ENCODE measurements around the gene SC5D. TPM values are rescaled to one million over a fixed set of nuclear protein-coding genes. Genes with fewer than 3 reads are reported as not detected.

Gene SC5D
- 68.2 TPM for total RNA-seq

GRCh38 chr11:121292495-121293287, at the start of gene SC5D:
TSS of gene SC5D (plus strand) at chr11:121292771. CDS start at chr11:121303376, 10,605 bp downstream.
- DNase-seq (ENCODE audit: low spot score) = peak; percentile 96

- DNase-seq (ENCODE audit: low spot score) = no peak
Measured at GRCh38 chr11:121244884-121245283, 47.7 kb upstream of the SC5D start.

GRCh38 chr11:121246021-121246768, 46.4 kb upstream of the SC5D start:
- no peak for DNase-seq (ENCODE audit: low spot score)

GRCh38 chr11:121246769-121247035, 45.9 kb upstream of the SC5D start:
- DNase-seq (ENCODE audit: low spot score) = no peak

- DNase-seq (ENCODE audit: low spot score) = no peak
Measured at GRCh38 chr11:121248496-121248895, 44.1 kb upstream of the SC5D start.

- DNase-seq (ENCODE audit: low spot score) = no peak
Measured at GRCh38 chr11:121249039-121249663, 43.4 kb upstream of the SC5D start.

- no peak for DNase-seq (ENCODE audit: low spot score)
Measured at GRCh38 chr11:121250843-121251242, 41.7 kb upstream of the SC5D start.

GRCh38 chr11:121253951-121254350, 38.6 kb upstream of the SC5D start:
- DNase-seq (ENCODE audit: low spot score) = no peak

GRCh38 chr11:121254756-121255155, 37.8 kb upstream of the SC5D start:
- no peak for DNase-seq (ENCODE audit: low spot score)

GRCh38 chr11:121255473-121256125, 37.0 kb upstream of the SC5D start:
- DNase-seq (ENCODE audit: low spot score) = no peak

- no peak for DNase-seq (ENCODE audit: low spot score)
Measured at GRCh38 chr11:121257289-121257688, 35.3 kb upstream of the SC5D start.

- DNase-seq (ENCODE audit: low spot score) = no peak
Measured at GRCh38 chr11:121257976-121258375, 34.6 kb upstream of the SC5D start.

- DNase-seq (ENCODE audit: low spot score) = no peak
Measured at GRCh38 chr11:121265586-121265985, 27.0 kb upstream of the SC5D start.

GRCh38 chr11:121268581-121268980, 24.0 kb upstream of the SC5D start:
- no peak for DNase-seq (ENCODE audit: low spot score)

- DNase-seq (ENCODE audit: low spot score) = no peak
Measured at GRCh38 chr11:121270001-121270678, 22.4 kb upstream of the SC5D start.

GRCh38 chr11:121274332-121274991, 18.1 kb upstream of the SC5D start:
- no peak for DNase-seq (ENCODE audit: low spot score)

- DNase-seq (ENCODE audit: low spot score) = no peak
Measured at GRCh38 chr11:121281698-121282097, 10.9 kb upstream of the SC5D start.

- DNase-seq (ENCODE audit: low spot score) = no peak
Measured at GRCh38 chr11:121282386-121282785, 10.2 kb upstream of the SC5D start.

- DNase-seq (ENCODE audit: low spot score) = no peak
Measured at GRCh38 chr11:121282886-121283502, 9.6 kb upstream of the SC5D start.

GRCh38 chr11:121291319-121291718, 1.3 kb upstream of the SC5D start:
- DNase-seq (ENCODE audit: low spot score) = no peak

All from ureter (tissue), 1 donor.